Measurements from ENCODE around the gene RALGPS2. TPM values are rescaled to one million over a fixed set of nuclear protein-coding genes. Genes with fewer than 3 reads are reported as not detected.

The RALGPS2 gene
- total RNA-seq, 1 experiment from 2014 or later = 19.3 TPM

- H3K27ac ChIP-seq (ENCODE audit: low read length) = no peak overlapping the region
- POLR2A ChIA-PET (ENCODE audit: unreplicated experiment) = no interaction called here
- no peaks in the 10 kb centered on the region for H3K4me1 ChIP-seq (ENCODE audit: insufficient read depth, low read length)
- intact Hi-C loops (cut with micrococcal nuclease) = no loop called here
- no peak overlapping the region for H2AFZ ChIP-seq (ENCODE audit: low read length)
- DNase-seq = no peak
- H3K4me3 ChIP-seq (ENCODE audit: low read length) = no peak overlapping the region
- no peaks in the 10 kb centered on the region for H3F3A ChIP-seq (ENCODE audit: low read length, unreplicated experiment)
- H3K9ac ChIP-seq (ENCODE audit: low read length) = no peak overlapping the region
- H3K36me3 ChIP-seq (ENCODE audit: low read depth, low read length) = no peaks in the 10 kb centered on the region
- no peak overlapping the region for H3K4me2 ChIP-seq (ENCODE audit: low read length)
- H3K27me3 ChIP-seq (ENCODE audit: low read length) = no peaks in the 10 kb centered on the region
- TF ChIP-seq CTCF (conservative IDR thresholded peaks at IDR 0.05; ENCODE audit: low read depth, low read length) (no peak), EZH2phosphoT487 (IDR thresholded peaks at IDR 0.05; ENCODE audit: borderline replicate concordance, low read length) (no peak), EZH2 (IDR thresholded peaks at IDR 0.05; ENCODE audit: low read length, unreplicated experiment) (no peak)
- no peaks in the 10 kb centered on the region for H3K9me3 ChIP-seq (ENCODE audit: low read length)
- H4K20me1 ChIP-seq (ENCODE audit: low read length) = no peaks in the 10 kb centered on the region
- CTCF ChIA-PET = no interaction called here
- H3K9me2 ChIP-seq (replicated peaks; ENCODE audit: low read length) = no peaks in the 10 kb centered on the region
- no peak for ATAC-seq
- BruUV-seq (replicated peaks) = no TSS peak
- H3K79me2 ChIP-seq (ENCODE audit: low read length) = no peaks in the 10 kb centered on the region
These were observed 213.9 kb downstream of the RALGPS2 start for GRCh38 chr1:178938959-178939317.

- no peaks in the 10 kb centered on the region for H3F3A ChIP-seq (ENCODE audit: low read length, unreplicated experiment)
- no peaks in the 10 kb centered on the region for H3K9me3 ChIP-seq (ENCODE audit: low read length)
- no peak overlapping the region for H3K4me2 ChIP-seq (ENCODE audit: low read length)
- no peak overlapping the region for H3K27ac ChIP-seq (ENCODE audit: low read length)
- H3K4me3 ChIP-seq (ENCODE audit: low read length) = no peak overlapping the region
- no peak overlapping the region for H3K9ac ChIP-seq (ENCODE audit: low read length)
- no peaks in the 10 kb centered on the region for H4K20me1 ChIP-seq (ENCODE audit: low read length)
- no peak overlapping the region for H2AFZ ChIP-seq (ENCODE audit: low read length)
- intact Hi-C loops (cut with micrococcal nuclease) = no loop called here
- no peaks in the 10 kb centered on the region for H3K79me2 ChIP-seq (ENCODE audit: low read length)
- BruUV-seq (replicated peaks) = no TSS peak
- POLR2A ChIA-PET (ENCODE audit: unreplicated experiment) = no interaction called here
- ATAC-seq = no peak
- no peak for DNase-seq
- no peaks in the 10 kb centered on the region for H3K27me3 ChIP-seq (ENCODE audit: low read length)
- TF ChIP-seq CTCF (conservative IDR thresholded peaks at IDR 0.05; ENCODE audit: low read depth, low read length) = no peak
- TF ChIP-seq EZH2phosphoT487 (IDR thresholded peaks at IDR 0.05; ENCODE audit: borderline replicate concordance, low read length) = no peak
- TF ChIP-seq EZH2 (IDR thresholded peaks at IDR 0.05; ENCODE audit: low read length, unreplicated experiment) = no peak
- no peaks in the 10 kb centered on the region for H3K9me2 ChIP-seq (replicated peaks; ENCODE audit: low read length)
- H3K36me3 ChIP-seq (ENCODE audit: low read depth, low read length) = no peaks in the 10 kb centered on the region
- no peaks in the 10 kb centered on the region for H3K4me1 ChIP-seq (ENCODE audit: insufficient read depth, low read length)
- CTCF ChIA-PET = no interaction called here
These were observed 214.5 kb downstream of the RALGPS2 start for GRCh38 chr1:178939338-178940067.

GRCh38 chr1:178940068-178940765 is 215.2 kb downstream of the RALGPS2 start:
- Histone ChIP-seq H3K4me2 (ENCODE audit: low read length) (no peak overlapping the region), H3K9me3 (ENCODE audit: low read length) (no peaks in the 10 kb centered on the region), H3K4me1 (ENCODE audit: insufficient read depth, low read length) (no peaks in the 10 kb centered on the region), H3K79me2 (ENCODE audit: low read length) (no peaks in the 10 kb centered on the region), H4K20me1 (ENCODE audit: low read length) (no peaks in the 10 kb centered on the region), H3F3A (ENCODE audit: low read length, unreplicated experiment) (no peaks in the 10 kb centered on the region), H3K36me3 (ENCODE audit: low read depth, low read length) (no peaks in the 10 kb centered on the region), H3K27ac (ENCODE audit: low read length) (no peak overlapping the region), H2AFZ (ENCODE audit: low read length) (no peak overlapping the region), H3K4me3 (ENCODE audit: low read length) (no peak overlapping the region), H3K9me2 (replicated peaks; ENCODE audit: low read length) (no peaks in the 10 kb centered on the region), H3K9ac (ENCODE audit: low read length) (no peak overlapping the region), H3K27me3 (ENCODE audit: low read length) (no peaks in the 10 kb centered on the region)
- ATAC-seq = no peak
- ChIA-PET POLR2A (ENCODE audit: unreplicated experiment) (no interaction called here), CTCF (no interaction called here)
- DNase-seq = no peak
- BruUV-seq (replicated peaks) = no TSS peak
- TF ChIP-seq EZH2 (IDR thresholded peaks at IDR 0.05; ENCODE audit: low read length, unreplicated experiment) (no peak), CTCF (conservative IDR thresholded peaks at IDR 0.05; ENCODE audit: low read depth, low read length) (no peak), EZH2phosphoT487 (IDR thresholded peaks at IDR 0.05; ENCODE audit: borderline replicate concordance, low read length) (no peak)
- intact Hi-C loops (cut with micrococcal nuclease) = no loop called here

Measured in PC-3 (cell line).